ENCODE data around the gene TAF11L6.
"Not testable (repeated sequence)": the region's sequence is repeated elsewhere in the genome, so short reads cannot be mapped to it uniquely, and the experiment has no call there.

TAF11L6 gene

GRCh38 chr5:17511775-17512325 lies 16.6 kb upstream of the TAF11L6 start:
- DNase-seq (ENCODE audit: low read depth) = no peak
- TF ChIP-seq CTCF (IDR thresholded peaks at IDR 0.05; ENCODE audit: low read depth, low read length, missing control alignments) = no peak

GRCh38 chr5:17517526-17517925 lies 10.9 kb upstream of the TAF11L6 start:
- not testable (repeated sequence) for H3K4me3 ChIP-seq (ENCODE audit: low read depth, low read length); DNase-seq (ENCODE audit: low read depth)

More at GRCh38 chr5:17511775-17512325, 16.6 kb upstream of the TAF11L6 start:
- no peak overlapping the region for H3K4me3 ChIP-seq (ENCODE audit: low read depth, low read length)

DNA sequence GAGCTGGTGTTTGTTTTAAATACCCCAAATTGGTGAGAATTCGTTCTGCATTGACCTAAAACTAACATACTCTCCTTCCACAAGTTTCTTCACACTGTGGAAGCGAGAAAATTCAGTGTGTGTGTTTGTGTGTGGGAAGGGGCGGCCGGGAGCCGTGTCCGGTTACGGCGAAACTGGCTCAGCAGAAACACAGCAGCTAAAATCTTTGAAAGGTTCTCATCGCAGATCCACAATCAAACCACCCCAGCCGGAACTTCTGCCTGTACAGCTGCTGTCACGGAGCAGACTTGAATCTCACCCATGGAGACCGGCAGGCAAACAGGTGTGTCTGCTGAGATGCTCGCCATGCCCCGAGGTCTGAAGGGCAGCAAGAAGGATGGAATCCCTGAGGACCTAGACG lies 10.4 kb upstream of the TAF11L6 start, which contains the start of gene TAF11L3:
Gene TAF11L3, plus strand, starts transcription at position 301 of the 400 bp plus-strand sequence.
- DNase-seq (ENCODE audit: low read depth); H3K4me3 ChIP-seq (ENCODE audit: low read depth, low read length): not testable (repeated sequence)

DNA sequence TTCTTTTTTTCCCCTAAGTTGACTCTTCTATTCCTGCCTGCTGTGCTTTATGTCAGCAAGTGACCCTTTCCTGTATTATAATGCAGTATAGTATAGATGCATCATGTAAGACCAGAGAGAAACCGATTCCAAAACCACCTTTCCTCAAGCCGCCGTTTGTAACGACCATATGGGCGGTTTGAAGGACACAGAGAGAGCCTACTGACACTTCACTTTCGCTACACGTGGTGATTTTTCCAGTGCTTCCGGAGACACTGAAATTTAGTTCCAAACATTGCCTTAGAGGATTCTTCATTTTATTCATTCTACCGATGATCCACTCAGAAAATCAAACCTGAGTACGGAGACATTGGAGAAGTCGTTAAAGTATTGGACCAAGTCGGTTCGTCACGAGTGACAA lies 9.0 kb upstream of the TAF11L6 start:
- H3K4me3 ChIP-seq (ENCODE audit: low read depth, low read length); DNase-seq (ENCODE audit: low read depth): not testable (repeated sequence)

- not testable (repeated sequence) for DNase-seq (ENCODE audit: low read depth); H3K4me3 ChIP-seq (ENCODE audit: low read depth, low read length)
These were observed 7.0 kb upstream of the TAF11L6 start, which contains the start of gene TAF11L4 for GRCh38 chr5:17521501-17521900. TSS of gene TAF11L4 (plus strand) at chr5:17521801.

DNA sequence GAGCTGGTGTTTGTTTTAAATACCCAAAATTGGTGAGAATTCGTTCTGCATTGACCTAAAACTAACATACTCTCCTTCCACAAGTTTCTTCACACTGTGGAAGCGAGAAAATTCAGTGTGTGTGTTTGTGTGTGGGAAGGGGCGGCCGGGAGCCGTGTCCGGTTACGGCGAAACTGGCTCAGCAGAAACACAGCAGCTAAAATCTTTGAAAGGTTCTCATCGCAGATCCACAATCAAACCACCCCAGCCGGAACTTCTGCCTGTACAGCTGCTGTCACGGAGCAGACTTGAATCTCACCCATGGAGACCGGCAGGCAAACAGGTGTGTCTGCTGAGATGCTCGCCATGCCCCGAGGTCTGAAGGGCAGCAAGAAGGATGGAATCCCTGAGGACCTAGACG lies 3.5 kb upstream of the TAF11L6 start, which contains the start of gene TAF11L5:
Gene TAF11L5, plus strand, starts transcription at position 301 of the 400 bp plus-strand sequence.
- DNase-seq (ENCODE audit: low read depth); H3K4me3 ChIP-seq (ENCODE audit: low read depth, low read length): not testable (repeated sequence)

DNA sequence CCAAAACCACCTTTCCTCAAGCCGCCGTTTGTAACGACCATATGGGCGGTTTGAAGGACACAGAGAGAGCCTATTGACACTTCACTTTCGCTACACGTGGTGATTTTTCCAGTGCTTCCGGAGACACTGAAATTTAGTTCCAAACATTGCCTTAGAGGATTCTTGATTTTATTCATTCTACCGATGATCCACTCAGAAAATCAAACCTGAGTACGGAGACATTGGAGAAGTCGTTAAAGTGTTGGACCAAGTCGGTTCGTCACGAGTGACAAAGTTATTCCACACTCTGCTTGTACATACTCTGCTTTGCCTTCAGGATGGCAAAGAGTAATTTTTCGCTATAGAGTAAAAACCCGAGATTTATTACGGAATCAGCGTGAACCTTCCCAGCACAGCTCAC lies 2.0 kb upstream of the TAF11L6 start:
- not testable (repeated sequence) for DNase-seq (ENCODE audit: low read depth); H3K4me3 ChIP-seq (ENCODE audit: low read depth, low read length)

Data from GM12864 (cell line).